Measurements from ENCODE around the gene NUP93. TPM values are rescaled to one million over a fixed set of nuclear protein-coding genes. Genes with fewer than 3 reads are reported as not detected.
A peak's percentile ranks its signal among the peaks of the same experiment; 100 is the strongest.

NUP93 gene
- total and polyA plus RNA-seq, 4 experiments from 2014 or later: 48.0 to 73.2 (median 59.8) TPM

DNA sequence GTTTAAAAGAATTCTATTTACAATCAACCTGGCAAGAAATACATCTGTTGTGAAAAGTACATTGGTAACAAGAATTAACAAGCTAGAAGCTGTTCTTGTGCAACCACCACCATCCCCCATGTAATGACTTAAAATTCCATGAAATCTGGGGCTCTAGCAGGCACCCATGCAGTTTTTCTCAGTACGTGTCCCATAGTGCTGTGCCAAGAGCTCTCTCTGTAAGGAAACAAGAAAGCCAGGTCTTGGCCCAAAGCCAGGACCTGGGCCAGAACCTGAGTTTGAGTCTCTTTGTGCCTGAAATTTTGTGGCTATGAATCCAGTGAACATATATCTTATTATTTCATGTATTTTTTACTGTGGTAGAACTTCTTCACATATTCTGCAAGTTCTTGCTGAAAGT, 46.6 kb downstream of the NUP93 start:
- Histone ChIP-seq H3K36me3 (ENCODE audit: insufficient read depth, low read length) (no peaks in the 10 kb centered on the region), H3K4me1 (ENCODE audit: insufficient read depth, low read length) (peaks cover 13% of the 10 kb centered on the region), H3K9me3 (ENCODE audit: control insufficient read depth in 1 of 2, low read length in 2 of 2) (no peaks in the 10 kb centered on the region), H3K4me3 (ENCODE audit: low read length in 2 of 2) (no peak overlapping the region), H3K27me3 (ENCODE audit: insufficient read depth, low read length) (no peaks in the 10 kb centered on the region), H3K27ac (ENCODE audit: low read depth, low read length) (no peak overlapping the region)
- no peak for DNase-seq
- intact Hi-C loops (cut with micrococcal nuclease): no loop called here
- ChIA-PET CTCF (ENCODE audit: partially characterized antibody) (no interaction called here), POLR2A (ENCODE audit: partially characterized antibody) (no interaction called here)
- no peak overlapping the region for H3K4me3 Mint-ChIP-seq
- peaks cover 26 to 52% (median 38%) of the 10 kb centered on the region in 4 donors for H3K4me1 Mint-ChIP-seq
- H3K9me3 Mint-ChIP-seq: no peaks in the 10 kb centered on the region
- H3K27ac Mint-ChIP-seq: no peak overlapping the region
- H3K36me3 Mint-ChIP-seq: no peaks in the 10 kb centered on the region
- no peaks in the 10 kb centered on the region for H3K27me3 Mint-ChIP-seq

DNA sequence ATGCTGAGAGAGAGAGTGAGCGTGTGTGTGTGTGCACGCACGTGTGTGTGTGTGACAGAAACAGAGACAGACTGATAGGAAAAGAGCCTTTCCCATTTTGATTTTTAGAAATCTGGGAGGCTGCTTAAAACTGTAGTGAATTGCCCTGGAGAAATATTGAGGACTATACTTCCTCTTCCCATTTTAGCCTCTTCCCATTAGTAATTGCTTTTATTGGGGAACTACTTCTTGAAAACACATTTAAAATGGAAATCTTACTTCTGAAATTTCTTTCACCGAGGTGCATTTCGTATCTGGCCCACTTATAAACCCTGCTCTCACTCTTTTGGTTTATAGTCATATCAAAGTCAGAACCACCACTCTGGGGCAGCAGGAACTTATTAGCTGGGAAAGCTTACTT, 47.1 kb downstream of the NUP93 start:
- no peak overlapping the region for H3K27ac Mint-ChIP-seq

DNA sequence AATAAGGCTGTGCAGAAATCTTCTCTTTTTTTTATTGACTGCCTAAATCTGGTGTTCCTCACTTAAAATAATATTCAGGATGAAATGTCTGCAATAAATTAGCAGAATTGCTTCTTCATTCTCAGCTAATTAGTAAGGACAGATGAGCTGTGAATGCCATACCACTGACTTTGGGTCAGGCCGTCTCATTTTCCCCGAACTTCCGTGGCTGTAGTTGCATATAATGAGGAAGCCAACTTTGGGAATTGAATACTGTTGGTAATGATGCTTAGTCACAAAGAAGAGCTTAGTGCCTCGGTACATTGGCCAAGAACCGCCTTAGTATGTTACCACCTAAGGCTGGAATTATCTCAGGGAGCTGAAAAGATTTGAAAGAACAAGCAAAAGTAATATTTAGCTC, 47.6 kb downstream of the NUP93 start:
- no peaks in the 10 kb centered on the region for H3K9me3 ChIP-seq (ENCODE audit: control insufficient read depth in 1 of 2, low read length in 2 of 2)
- no peak for DNase-seq
- POLR2A ChIA-PET (ENCODE audit: partially characterized antibody): no interaction called here
- H3K36me3 ChIP-seq (ENCODE audit: insufficient read depth, low read length): no peaks in the 10 kb centered on the region
- H3K27me3 ChIP-seq (ENCODE audit: insufficient read depth, low read length): no peaks in the 10 kb centered on the region
- intact Hi-C loops (cut with micrococcal nuclease): no loop called here
- no peaks in the 10 kb centered on the region for H3K9me3 Mint-ChIP-seq
- no peaks in the 10 kb centered on the region for H3K27me3 Mint-ChIP-seq
- CTCF ChIA-PET (ENCODE audit: partially characterized antibody): interaction anchor here (1.2 kb wide), 1 partner anchor 8 kb away, joined by 4 read pairs; no protein-coding TSS in a partner anchor
- H3K4me1 ChIP-seq (ENCODE audit: insufficient read depth, low read length): peaks cover 13% of the 10 kb centered on the region
- H3K27ac Mint-ChIP-seq: no peak overlapping the region
- no peaks in the 10 kb centered on the region for H3K36me3 Mint-ChIP-seq
- H3K4me3 Mint-ChIP-seq: no peak overlapping the region
- H3K4me1 Mint-ChIP-seq: peaks cover 24 to 49% (median 34%) of the 10 kb centered on the region in 4 donors
- H3K27ac ChIP-seq (ENCODE audit: low read depth, low read length): no peak overlapping the region
- H3K4me3 ChIP-seq (ENCODE audit: low read length in 2 of 2): no peak overlapping the region

More for the DNA sequence above, 47.1 kb downstream of the NUP93 start:
- H3K9me3 ChIP-seq (ENCODE audit: control insufficient read depth in 1 of 2, low read length in 2 of 2): no peaks in the 10 kb centered on the region
- Mint-ChIP-seq H3K36me3 (no peaks in the 10 kb centered on the region), H3K9me3 (no peaks in the 10 kb centered on the region), H3K4me3 (no peak overlapping the region), H3K27me3 (no peaks in the 10 kb centered on the region), H3K4me1 (peaks cover 26 to 52% (median 36%) of the 10 kb centered on the region in 4 donors)
- ChIA-PET CTCF (ENCODE audit: partially characterized antibody) (interaction anchor here (1.2 kb wide), 1 partner anchor 8 kb away, joined by 4 read pairs; no protein-coding TSS in a partner anchor), POLR2A (ENCODE audit: partially characterized antibody) (no interaction called here)
- no peak overlapping the region for H3K27ac ChIP-seq (ENCODE audit: low read depth, low read length)
- DNase-seq: no peak
- H3K36me3 ChIP-seq (ENCODE audit: insufficient read depth, low read length): no peaks in the 10 kb centered on the region
- intact Hi-C loops (cut with micrococcal nuclease): no loop called here
- no peak overlapping the region for H3K4me3 ChIP-seq (ENCODE audit: low read length in 2 of 2)
- no peaks in the 10 kb centered on the region for H3K27me3 ChIP-seq (ENCODE audit: insufficient read depth, low read length)
- peaks cover 13% of the 10 kb centered on the region for H3K4me1 ChIP-seq (ENCODE audit: insufficient read depth, low read length)

DNA sequence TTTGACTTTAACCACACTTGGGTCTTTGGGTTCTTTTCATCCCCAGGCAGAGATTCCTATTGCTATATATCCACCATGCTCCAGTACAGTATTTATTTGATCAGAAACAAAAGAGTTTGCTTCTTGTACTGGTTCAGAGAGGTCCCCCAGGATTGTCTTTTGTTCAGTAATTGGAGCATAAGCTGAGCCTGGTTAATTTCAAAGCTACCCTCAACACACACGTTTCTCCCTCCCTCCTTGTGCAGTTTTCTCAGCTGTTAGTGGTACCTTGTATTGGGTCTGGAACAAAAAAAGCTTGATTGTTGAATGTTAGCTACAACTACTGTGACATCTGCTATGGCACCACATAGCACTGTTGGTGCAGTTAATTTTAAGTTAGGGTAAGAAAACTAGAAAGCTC, 50.0 kb downstream of the NUP93 start:
- ChIA-PET CTCF (ENCODE audit: partially characterized antibody) (interaction anchor here (1.1 kb wide), 1 partner anchor 87 kb away, joined by 3 read pairs; no protein-coding TSS in a partner anchor), POLR2A (ENCODE audit: partially characterized antibody) (no interaction called here)
- no peak overlapping the region for H3K27ac ChIP-seq (ENCODE audit: low read depth, low read length)
- H3K9me3 Mint-ChIP-seq: no peaks in the 10 kb centered on the region
- H3K36me3 Mint-ChIP-seq: peaks cover 0 to 1% of the 10 kb centered on the region in 2 donors
- H3K27ac Mint-ChIP-seq: peak overlapping the region in 1 of 7 donors; percentile 33
- no peaks in the 10 kb centered on the region for H3K9me3 ChIP-seq (ENCODE audit: control insufficient read depth in 1 of 2, low read length in 2 of 2)
- peaks cover 13% of the 10 kb centered on the region for H3K4me1 ChIP-seq (ENCODE audit: insufficient read depth, low read length)
- H3K4me1 Mint-ChIP-seq: peaks cover 26 to 44% (median 29%) of the 10 kb centered on the region in 4 donors
- no peaks in the 10 kb centered on the region for H3K27me3 ChIP-seq (ENCODE audit: insufficient read depth, low read length)
- intact Hi-C loops (cut with micrococcal nuclease): no loop called here
- H3K27me3 Mint-ChIP-seq: no peaks in the 10 kb centered on the region
- no peak overlapping the region for H3K4me3 ChIP-seq (ENCODE audit: low read length in 2 of 2)
- H3K4me3 Mint-ChIP-seq: no peak overlapping the region
- no peak for DNase-seq
- H3K36me3 ChIP-seq (ENCODE audit: insufficient read depth, low read length): no peaks in the 10 kb centered on the region

DNA sequence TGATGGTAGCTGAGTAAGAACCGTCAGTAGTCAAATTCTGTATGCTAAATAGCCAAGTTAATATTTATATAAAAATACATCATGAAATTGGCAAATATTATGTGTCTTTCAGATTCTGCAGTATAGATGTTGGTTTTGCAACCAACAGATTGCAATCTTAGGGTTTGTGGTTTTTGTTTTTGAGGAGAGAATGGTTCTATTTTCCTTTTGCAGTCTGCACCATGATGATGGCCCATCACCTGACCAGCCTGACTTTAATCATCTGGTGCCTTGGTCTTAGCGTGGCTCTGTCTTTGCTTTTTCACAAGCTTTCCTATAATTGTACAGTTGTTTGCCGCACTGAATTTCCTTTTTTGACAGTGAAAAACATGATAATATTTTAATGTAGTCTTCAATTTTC, 50.7 kb downstream of the NUP93 start:
- peaks cover 26 to 44% (median 29%) of the 10 kb centered on the region in 4 donors for H3K4me1 Mint-ChIP-seq
- peak overlapping the region in 4 of 8 donors; percentile 10 to 50 (median 15) for H3K4me3 Mint-ChIP-seq
- DNase-seq: peak in 3 of 5 donors; percentile 4 to 26 (median 16)
- POLR2A ChIA-PET (ENCODE audit: partially characterized antibody): no interaction called here
- no peaks in the 10 kb centered on the region for H3K36me3 ChIP-seq (ENCODE audit: insufficient read depth, low read length)
- H3K27ac Mint-ChIP-seq: peak overlapping the region in 3 of 7 donors; percentile 31 to 62 (median 33)
- CTCF ChIA-PET (ENCODE audit: partially characterized antibody): interaction anchor here (1.1 kb wide), 1 partner anchor 86 kb away, joined by 3 read pairs; no protein-coding TSS in a partner anchor
- no peak overlapping the region for H3K4me3 ChIP-seq (ENCODE audit: low read length in 2 of 2)
- no peaks in the 10 kb centered on the region for H3K27me3 ChIP-seq (ENCODE audit: insufficient read depth, low read length)
- peaks cover 0 to 4% of the 10 kb centered on the region in 2 donors for H3K36me3 Mint-ChIP-seq
- no peaks in the 10 kb centered on the region for H3K9me3 Mint-ChIP-seq
- intact Hi-C loops (cut with micrococcal nuclease): no loop called here
- H3K4me1 ChIP-seq (ENCODE audit: insufficient read depth, low read length): peaks cover 13% of the 10 kb centered on the region
- H3K9me3 ChIP-seq (ENCODE audit: control insufficient read depth in 1 of 2, low read length in 2 of 2): no peaks in the 10 kb centered on the region
- H3K27ac ChIP-seq (ENCODE audit: low read depth, low read length): no peak overlapping the region
- no peaks in the 10 kb centered on the region for H3K27me3 Mint-ChIP-seq

DNA sequence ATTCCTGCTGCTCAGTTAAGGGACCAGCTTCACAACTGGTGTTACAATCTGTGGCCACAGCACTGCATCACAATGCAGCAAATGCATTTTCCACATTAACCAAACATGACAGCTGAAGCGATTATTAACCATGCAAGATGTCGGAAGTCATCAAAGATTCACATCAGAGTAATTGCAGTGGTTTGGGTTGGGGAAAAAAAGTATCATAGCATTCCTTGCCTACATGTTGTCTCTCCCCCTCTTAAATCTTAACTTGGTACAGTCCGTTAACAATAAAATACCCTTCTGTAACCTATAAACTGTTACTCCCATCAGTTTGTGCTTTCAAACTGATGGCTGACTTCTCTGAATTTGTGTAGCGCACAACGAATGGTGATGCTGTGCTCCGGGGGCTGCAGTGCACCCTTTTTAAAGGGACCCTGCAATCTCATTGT, 51.6 kb downstream of the NUP93 start:
- Histone ChIP-seq H3K27me3 (ENCODE audit: insufficient read depth, low read length) (no peaks in the 10 kb centered on the region), H3K4me1 (ENCODE audit: insufficient read depth, low read length) (peaks cover 13% of the 10 kb centered on the region), H3K36me3 (ENCODE audit: insufficient read depth, low read length) (no peaks in the 10 kb centered on the region), H3K27ac (ENCODE audit: low read depth, low read length) (no peak overlapping the region), H3K4me3 (ENCODE audit: low read length in 2 of 2) (no peak overlapping the region), H3K9me3 (ENCODE audit: control insufficient read depth in 1 of 2, low read length in 2 of 2) (no peaks in the 10 kb centered on the region)
- H3K27me3 Mint-ChIP-seq: no peaks in the 10 kb centered on the region
- peak overlapping the region in 1 of 8 donors; percentile 0 for H3K4me3 Mint-ChIP-seq
- CTCF ChIA-PET (ENCODE audit: partially characterized antibody): no interaction called here
- H3K27ac Mint-ChIP-seq: no peak overlapping the region
- peaks cover 0 to 4% of the 10 kb centered on the region in 2 donors for H3K36me3 Mint-ChIP-seq
- POLR2A ChIA-PET (ENCODE audit: partially characterized antibody): no interaction called here
- H3K4me1 Mint-ChIP-seq: peaks cover 26 to 44% (median 29%) of the 10 kb centered on the region in 4 donors
- no peak for DNase-seq
- H3K9me3 Mint-ChIP-seq: no peaks in the 10 kb centered on the region
- intact Hi-C loops (cut with micrococcal nuclease): no loop called here

DNA sequence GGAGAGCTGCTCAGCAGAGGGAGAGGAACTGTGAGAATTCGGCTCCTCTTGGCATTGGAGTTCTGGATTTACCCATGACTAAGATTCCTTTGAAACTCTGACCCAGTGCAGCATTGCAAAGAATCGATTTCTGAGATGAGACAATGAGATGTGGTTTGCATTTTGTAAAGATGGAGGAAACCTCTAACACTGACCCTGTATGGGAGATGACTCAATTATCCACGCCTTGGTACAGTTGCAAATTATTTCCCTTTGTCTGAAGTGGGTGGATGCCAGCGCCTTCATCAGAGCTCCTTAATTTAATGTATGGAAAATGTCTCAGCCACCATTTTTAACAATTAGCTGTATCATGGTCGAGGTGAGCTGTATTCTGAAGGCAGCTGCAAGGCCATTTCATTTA, 53.4 kb downstream of the NUP93 start:
- ChIA-PET POLR2A (ENCODE audit: partially characterized antibody) (no interaction called here), CTCF (ENCODE audit: partially characterized antibody) (interaction anchor here (0.6 kb wide), 1 partner anchor 68 kb away, joined by 3 read pairs; no protein-coding TSS in a partner anchor)
- Mint-ChIP-seq H3K36me3 (peaks cover 0 to 8% of the 10 kb centered on the region in 2 donors), H3K27me3 (no peaks in the 10 kb centered on the region), H3K9me3 (no peaks in the 10 kb centered on the region), H3K4me3 (no peak overlapping the region), H3K27ac (peak overlapping the region in 1 of 7 donors; percentile 68), H3K4me1 (peaks cover 21 to 37% (median 25%) of the 10 kb centered on the region in 4 donors)
- Histone ChIP-seq H3K36me3 (ENCODE audit: insufficient read depth, low read length) (no peaks in the 10 kb centered on the region), H3K4me3 (ENCODE audit: low read length in 2 of 2) (no peak overlapping the region), H3K27ac (ENCODE audit: low read depth, low read length) (no peak overlapping the region), H3K9me3 (ENCODE audit: control insufficient read depth in 1 of 2, low read length in 2 of 2) (no peaks in the 10 kb centered on the region), H3K4me1 (ENCODE audit: insufficient read depth, low read length) (peaks cover 13% of the 10 kb centered on the region), H3K27me3 (ENCODE audit: insufficient read depth, low read length) (no peaks in the 10 kb centered on the region)
- DNase-seq: no peak
- intact Hi-C loops (cut with micrococcal nuclease): no loop called here
